Measurements from ENCODE around the gene COL23A1. TPM values are rescaled to one million over a fixed set of nuclear protein-coding genes. Genes with fewer than 3 reads are reported as not detected.

COL23A1 gene
- total RNA-seq, 1 experiment from 2014 or later = not detected

DNA sequence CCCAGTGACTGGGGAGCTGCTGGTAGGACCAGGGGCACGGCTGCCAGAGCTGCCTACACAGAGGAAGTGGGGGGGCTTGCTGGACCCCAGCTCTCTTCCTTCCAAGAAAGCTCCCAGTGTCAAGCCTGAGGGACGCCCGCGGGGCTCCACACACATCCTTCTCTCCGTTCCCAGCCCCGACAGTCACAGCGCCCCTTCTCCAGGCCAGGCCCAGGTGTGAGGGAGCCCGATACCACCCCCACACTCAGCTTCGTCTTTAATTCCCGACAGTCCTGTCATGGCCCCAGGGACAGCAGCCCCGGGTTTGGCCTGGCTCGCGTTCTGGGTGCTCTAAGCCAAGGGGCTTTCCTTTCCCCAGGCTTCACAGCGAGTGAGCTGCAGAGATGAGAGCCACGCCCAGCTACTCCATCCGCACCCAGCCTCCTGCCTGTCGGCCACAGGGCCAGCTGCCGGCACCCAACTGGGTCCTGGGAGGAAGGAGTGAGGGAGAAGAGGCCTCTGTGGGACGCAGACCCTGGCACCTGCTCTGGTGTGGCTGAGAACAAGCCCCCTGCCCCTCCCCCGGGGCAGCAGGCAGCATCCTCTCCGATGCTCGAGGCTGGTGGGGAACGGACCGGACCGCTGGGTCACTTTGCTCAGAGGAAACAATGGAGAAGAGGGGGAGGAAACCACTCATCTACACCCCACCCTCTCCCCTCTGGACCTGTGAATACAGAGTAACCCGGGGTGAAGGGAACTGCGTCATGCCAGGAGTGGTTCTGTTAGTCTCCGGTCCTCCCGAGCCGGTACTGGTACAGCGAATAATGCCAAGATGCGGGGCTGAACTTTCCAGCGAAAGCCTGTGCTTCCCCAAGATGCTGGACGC, 303.7 kb downstream of the COL23A1 start:
- Histone ChIP-seq H3K27ac (no peak overlapping the region), H3K4me3 (no peak overlapping the region), H3K9me3 (replicated peaks) (no peaks in the 10 kb centered on the region), H3K27me3 (peaks cover 26% of the 10 kb centered on the region), H3K4me1 (no peaks in the 10 kb centered on the region), H3K36me3 (no peaks in the 10 kb centered on the region)
- DNase-seq = no peak

DNA sequence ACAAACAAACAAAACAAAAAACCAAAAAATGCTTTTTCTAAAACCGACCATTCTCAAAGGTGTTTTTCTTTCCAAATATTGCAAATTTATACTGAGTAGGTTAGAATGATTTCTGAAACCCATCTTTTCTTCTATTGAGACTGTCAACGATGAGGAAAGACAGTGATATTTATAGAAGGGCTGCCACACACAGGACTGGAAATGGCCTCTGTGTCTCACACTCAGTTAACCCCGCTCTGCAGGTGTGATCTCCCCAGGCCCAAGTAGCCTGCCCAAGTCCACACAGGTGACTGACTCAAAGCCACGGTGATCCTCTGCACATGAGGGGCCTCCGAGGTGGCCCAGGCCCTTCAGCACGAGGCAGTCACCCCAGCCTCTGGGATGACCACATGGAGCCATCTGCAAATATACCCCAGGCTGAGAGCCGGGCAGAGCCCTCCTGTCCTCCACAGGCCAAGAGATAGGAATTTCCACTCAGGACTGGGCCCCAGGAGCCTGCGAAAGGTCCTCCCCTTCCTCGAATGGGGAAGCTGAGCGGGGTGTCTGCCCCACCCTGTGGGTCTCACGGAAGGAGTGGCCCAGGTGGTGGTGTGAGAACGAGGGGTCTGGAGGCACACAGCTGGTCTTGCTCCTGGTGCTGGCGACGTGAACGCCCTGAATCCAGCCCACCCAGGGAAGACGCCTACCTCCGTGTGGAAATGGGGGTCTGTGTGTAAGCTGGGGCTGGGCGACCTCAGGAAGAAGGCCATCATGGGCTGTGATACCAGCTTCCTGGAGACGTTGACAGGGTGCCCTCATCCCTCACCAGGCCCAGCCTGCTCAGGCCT, 304.6 kb downstream of the COL23A1 start:
- Histone ChIP-seq H3K36me3 (no peaks in the 10 kb centered on the region), H3K27ac (no peak overlapping the region), H3K4me3 (no peak overlapping the region), H3K27me3 (peaks cover 22% of the 10 kb centered on the region), H3K9me3 (replicated peaks) (no peaks in the 10 kb centered on the region), H3K4me1 (no peaks in the 10 kb centered on the region)
- no peak for DNase-seq

DNA sequence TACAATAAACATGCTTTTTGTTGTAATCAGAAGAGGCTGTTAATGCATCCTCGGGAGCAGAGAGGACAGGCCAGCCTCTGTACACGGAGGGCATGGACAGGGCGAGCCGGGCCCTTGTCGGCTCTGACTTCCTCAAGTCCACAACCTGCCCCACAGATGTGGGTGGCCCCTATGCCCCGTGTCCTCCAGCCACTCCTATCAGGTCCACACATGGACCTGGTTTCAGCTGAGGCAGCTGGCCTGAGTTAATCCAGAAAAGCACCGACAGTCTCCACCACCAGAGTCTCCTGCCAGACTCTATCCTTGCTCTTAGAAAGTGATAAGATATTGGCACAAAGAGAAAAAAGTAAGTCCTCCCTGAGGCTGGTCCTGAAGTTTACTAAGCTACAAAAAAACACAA, 305.2 kb downstream of the COL23A1 start:
- DNase-seq = no peak
- Histone ChIP-seq H3K4me3 (no peak overlapping the region), H3K36me3 (no peaks in the 10 kb centered on the region), H3K9me3 (replicated peaks) (no peaks in the 10 kb centered on the region), H3K27me3 (peaks cover 17% of the 10 kb centered on the region; the same call in 1 of the 2 replicates), H3K27ac (no peak overlapping the region), H3K4me1 (no peaks in the 10 kb centered on the region)

DNA sequence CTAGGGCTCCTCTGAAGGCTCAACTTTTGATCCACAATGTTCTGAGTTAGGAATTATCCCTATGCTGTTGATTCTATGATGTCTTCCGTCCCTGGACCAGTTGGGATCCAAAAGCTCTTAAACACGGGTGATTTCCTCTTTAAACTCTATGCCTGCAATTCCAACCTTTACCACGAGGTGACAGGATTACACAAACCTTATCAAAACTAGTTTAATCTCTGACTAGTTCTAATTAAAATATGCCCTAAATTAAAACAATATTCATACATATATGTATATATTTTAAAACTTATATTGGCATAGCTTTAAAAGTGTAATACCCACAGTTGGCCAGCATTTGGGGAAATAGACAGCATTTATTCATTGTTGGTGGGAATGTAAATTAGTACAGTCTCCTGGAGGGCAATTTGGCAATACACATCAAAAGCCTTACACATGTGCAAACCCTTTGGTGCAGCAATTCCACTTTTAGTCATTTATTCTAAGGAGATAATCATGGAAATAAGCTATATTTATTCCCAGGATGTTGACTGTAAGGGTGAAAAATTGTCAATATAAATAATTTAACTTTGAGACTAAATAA, 306.0 kb downstream of the COL23A1 start:
- Histone ChIP-seq H3K27ac (no peak overlapping the region), H3K4me1 (no peaks in the 10 kb centered on the region), H3K9me3 (replicated peaks) (no peaks in the 10 kb centered on the region), H3K4me3 (no peak overlapping the region), H3K36me3 (no peaks in the 10 kb centered on the region), H3K27me3 (peaks cover 9% of the 10 kb centered on the region; the same call in 1 of the 2 replicates)
- DNase-seq = peak in 1 of 2 experiments; percentile 65

DNA sequence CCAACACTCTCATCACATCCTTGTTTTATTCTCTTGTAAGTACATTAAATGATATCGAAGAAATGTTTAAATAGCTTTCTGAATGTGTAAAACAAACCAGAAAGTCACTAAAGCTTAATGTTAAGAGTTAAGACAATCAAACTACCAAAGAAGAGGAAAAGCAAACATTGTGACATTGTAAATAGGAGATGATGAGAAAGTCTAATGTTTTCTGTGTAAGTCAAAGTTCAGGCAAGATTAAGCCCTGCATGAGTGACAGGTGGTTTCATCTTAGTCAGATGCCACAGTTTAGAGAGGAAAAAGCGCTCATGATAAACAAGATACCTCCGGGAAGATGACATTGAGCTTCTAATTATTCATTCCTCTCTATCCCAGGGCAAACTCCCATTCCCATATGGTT, 306.7 kb downstream of the COL23A1 start:
- Histone ChIP-seq H3K36me3 (no peaks in the 10 kb centered on the region), H3K9me3 (replicated peaks) (no peaks in the 10 kb centered on the region), H3K27me3 (peaks cover 3% of the 10 kb centered on the region; the same call in 1 of the 2 replicates), H3K4me3 (no peak overlapping the region), H3K27ac (no peak overlapping the region), H3K4me1 (no peaks in the 10 kb centered on the region)
- DNase-seq = no peak

DNA sequence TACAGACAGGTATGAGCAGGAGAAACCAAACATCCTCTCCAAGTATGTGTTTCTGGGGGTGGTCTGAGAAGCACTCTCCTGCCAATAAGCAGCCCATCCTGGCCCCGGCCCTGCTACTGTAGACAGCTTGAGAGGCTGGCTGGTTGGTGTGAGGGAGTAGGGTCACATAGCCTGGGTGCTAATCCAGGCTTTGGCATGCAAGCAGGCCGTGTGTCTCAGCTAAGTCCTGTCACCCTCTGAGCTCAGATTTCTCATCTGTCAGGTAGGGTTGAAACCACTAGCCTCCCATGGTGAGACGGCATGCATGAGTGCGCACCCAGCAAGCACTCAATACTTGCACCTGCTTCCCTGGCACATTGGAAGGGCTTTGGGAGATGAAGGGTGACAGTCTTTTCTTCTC, 307.8 kb downstream of the COL23A1 start:
- H3K36me3 ChIP-seq = no peaks in the 10 kb centered on the region
- no peak overlapping the region for H3K27ac ChIP-seq
- no peak for DNase-seq
- H3K4me3 ChIP-seq = no peak overlapping the region
- H3K27me3 ChIP-seq = no peaks in the 10 kb centered on the region; the same call in 1 of the 2 replicates
- H3K9me3 ChIP-seq (replicated peaks) = no peaks in the 10 kb centered on the region
- no peaks in the 10 kb centered on the region for H3K4me1 ChIP-seq

DNA sequence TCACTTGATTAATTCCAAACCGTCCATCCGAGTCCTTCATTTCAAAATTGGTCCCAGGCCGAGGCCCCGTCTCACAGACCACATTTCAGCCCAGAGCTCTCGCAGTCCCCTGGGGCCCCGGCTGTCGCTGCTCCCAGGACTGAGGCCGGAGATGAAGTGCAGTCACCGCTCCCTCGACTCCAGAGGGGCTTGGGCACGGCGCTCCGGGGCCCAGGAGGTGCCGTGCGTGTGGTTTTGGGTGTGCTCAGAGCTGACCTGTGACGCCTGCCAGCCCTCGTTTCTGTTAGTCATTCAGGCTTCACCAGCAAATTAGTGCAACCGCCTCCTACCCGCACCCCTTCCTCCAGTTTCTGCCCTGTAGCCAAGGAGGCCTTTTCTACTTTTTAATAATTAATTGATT, 308.9 kb downstream of the COL23A1 start:
- Histone ChIP-seq H3K27me3 (no peaks in the 10 kb centered on the region), H3K4me1 (no peaks in the 10 kb centered on the region), H3K9me3 (replicated peaks) (no peaks in the 10 kb centered on the region), H3K4me3 (no peak overlapping the region), H3K27ac (no peak overlapping the region), H3K36me3 (no peaks in the 10 kb centered on the region)
- no peak for DNase-seq

DNA sequence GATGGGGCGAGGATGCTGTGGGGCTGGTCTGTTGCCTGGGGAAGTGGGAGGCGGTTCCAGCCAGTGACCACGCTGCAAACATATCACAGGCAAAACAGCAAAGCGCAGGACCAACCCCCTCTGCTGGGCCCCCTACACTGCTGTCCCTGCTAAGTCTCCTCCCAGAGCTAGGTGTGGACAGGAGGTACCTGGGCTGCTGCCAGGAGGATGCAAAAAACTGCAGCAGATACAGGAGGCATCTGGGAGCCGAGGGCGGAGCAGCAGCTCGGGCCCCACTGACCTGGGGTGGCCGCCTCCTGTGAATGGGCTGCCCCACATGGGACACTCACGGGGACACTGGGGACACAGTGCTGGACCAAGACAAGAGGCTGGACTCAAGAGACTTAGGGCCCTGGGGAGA, 309.6 kb downstream of the COL23A1 start:
- H3K4me1 ChIP-seq = no peaks in the 10 kb centered on the region
- no peaks in the 10 kb centered on the region for H3K27me3 ChIP-seq
- H3K36me3 ChIP-seq = no peaks in the 10 kb centered on the region
- no peak overlapping the region for H3K4me3 ChIP-seq
- no peak overlapping the region for H3K27ac ChIP-seq
- H3K9me3 ChIP-seq (replicated peaks) = no peaks in the 10 kb centered on the region; the same call in 1 of the 2 replicates
- no peak for DNase-seq

DNA sequence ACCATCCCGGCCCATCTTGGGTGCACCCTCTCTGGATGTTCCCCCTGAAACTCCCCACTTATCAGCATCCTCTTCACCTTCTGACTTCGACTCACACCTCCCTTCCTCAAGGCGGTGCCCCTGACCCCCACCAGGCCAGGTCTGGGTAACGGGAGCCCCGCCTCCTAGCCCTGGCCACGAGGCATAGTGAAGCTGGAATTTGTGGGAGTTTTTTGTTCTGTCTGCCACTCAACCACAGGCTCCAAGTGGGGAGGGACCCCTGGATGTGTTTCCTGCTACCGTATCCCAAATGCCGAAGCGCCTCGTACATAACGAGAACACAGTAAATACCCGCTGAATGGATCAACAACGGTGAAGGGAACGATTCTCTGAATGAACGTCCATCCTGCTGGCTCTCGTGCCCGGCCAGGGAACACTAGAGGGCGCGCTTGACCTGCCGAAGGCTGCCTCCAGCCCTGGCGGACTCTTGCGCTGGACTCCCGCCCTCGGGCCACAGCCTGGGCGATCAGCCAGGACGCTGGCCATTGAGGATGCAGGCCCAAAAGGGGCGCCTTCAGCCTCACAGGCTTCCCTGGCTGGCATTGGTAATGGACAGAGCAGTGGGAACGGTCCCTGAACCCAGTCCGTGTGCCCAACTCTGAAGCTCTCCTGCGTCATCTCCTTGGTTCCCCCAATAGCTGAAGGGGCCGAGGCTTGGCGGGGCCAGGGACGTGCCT, 310.3 kb downstream of the COL23A1 start:
- Histone ChIP-seq H3K9me3 (replicated peaks) (no peaks in the 10 kb centered on the region; the same call in 1 of the 2 replicates), H3K27ac (no peak overlapping the region), H3K27me3 (no peaks in the 10 kb centered on the region), H3K36me3 (no peaks in the 10 kb centered on the region), H3K4me3 (no peak overlapping the region), H3K4me1 (no peaks in the 10 kb centered on the region)
- DNase-seq = peak; percentile 76 to 82

DNA sequence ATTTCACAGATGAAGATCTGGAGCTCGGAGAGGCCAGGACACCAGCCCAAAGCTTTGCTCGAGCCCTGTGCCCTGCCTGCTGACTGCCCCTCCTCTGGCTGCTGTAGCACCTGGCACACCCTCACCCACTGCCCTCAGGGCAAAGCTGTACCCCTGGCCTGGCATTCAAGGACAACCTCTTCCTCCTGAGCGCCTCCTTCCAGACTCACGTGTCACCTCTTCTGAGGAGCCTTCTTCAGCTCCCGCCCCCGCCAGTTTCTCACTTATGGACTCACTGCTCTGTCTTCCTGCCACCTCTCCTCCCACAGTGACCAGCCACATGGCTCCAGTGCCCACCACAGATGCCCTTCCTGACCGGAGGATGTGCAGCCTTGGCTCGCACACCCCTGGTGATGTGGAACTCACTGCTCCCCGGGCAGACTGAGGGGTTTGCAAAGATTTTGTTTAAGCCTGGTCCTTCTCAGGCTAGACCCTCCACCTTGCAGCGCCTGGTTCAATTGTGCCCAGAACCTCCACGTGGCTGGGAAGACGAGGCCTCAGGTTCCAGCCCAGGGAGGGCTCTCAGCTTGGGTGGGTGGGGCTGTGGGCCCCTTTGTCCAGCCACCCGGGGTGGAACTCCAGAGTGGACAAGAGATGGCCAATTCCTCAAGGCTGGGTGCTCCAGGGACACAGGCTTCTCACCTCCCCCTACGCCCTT, 311.0 kb downstream of the COL23A1 start:
- no peak for DNase-seq
- Histone ChIP-seq H3K27ac (no peak overlapping the region), H3K4me1 (no peaks in the 10 kb centered on the region), H3K27me3 (no peaks in the 10 kb centered on the region), H3K36me3 (no peaks in the 10 kb centered on the region), H3K9me3 (replicated peaks) (no peaks in the 10 kb centered on the region; the same call in 1 of the 2 replicates), H3K4me3 (no peak overlapping the region)

DNA sequence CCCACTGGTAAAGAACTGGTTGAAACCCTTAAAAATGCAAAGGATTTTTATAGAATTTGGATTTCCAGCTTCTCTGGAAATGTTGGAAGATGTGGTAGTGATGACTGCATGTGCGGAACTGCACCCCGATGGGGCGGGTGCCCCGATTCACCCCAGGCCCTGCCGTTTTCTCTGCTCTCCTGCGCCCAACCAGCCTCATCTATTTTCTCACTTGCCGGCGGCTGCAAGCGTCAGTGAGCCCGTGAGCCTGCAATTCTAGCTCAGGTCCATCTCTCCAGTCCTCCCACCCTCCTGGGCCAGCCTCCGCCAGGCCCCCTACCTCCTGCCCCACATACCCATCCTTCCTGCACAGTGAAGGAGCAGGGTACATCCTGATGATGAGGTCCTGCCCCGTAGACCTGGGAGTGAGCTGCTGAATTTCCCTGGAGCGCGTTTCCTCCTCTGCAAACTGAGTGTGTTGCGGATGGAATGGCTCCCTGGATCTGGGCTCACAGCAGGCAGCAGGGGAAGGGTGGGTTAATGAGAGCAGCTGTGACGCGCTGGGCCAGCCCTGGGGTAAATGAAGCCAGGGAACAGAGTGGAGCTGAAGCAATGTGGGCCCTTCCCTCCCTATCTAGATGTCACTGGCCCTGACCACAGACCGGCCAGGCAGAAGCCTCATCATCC, 311.7 kb downstream of the COL23A1 start:
- no peaks in the 10 kb centered on the region for H3K27me3 ChIP-seq

DNA sequence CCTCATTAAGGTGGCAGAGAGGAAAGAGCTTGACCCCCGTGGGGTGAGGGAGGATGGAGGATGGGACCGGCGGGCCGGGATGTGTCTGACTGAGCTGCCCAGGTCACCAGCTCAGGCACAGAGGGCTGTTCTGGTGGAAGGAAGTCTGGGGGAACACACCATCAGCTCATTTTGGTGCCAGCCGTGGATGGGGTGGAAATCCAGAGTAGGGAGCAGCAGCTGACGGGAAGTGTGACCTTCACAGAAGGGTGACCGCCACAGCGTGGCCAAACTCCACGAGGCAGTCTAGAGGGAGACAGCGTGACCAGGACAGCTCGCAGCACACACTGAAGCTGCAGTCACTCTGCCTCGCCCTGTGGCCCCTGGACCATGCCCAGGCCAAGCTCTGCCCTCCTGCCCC, 312.3 kb downstream of the COL23A1 start:
- Histone ChIP-seq H3K27ac (no peak overlapping the region), H3K4me1 (no peaks in the 10 kb centered on the region), H3K4me3 (no peak overlapping the region), H3K9me3 (replicated peaks) (no peaks in the 10 kb centered on the region; the same call in 1 of the 2 replicates), H3K36me3 (no peaks in the 10 kb centered on the region), H3K27me3 (no peaks in the 10 kb centered on the region)
- no peak for DNase-seq

More for the DNA sequence above, 311.7 kb downstream of the COL23A1 start:
- Histone ChIP-seq H3K36me3 (no peaks in the 10 kb centered on the region), H3K9me3 (replicated peaks) (no peaks in the 10 kb centered on the region; the same call in 1 of the 2 replicates), H3K27ac (no peak overlapping the region), H3K4me3 (no peak overlapping the region), H3K4me1 (no peaks in the 10 kb centered on the region)
- no peak for DNase-seq

DNA sequence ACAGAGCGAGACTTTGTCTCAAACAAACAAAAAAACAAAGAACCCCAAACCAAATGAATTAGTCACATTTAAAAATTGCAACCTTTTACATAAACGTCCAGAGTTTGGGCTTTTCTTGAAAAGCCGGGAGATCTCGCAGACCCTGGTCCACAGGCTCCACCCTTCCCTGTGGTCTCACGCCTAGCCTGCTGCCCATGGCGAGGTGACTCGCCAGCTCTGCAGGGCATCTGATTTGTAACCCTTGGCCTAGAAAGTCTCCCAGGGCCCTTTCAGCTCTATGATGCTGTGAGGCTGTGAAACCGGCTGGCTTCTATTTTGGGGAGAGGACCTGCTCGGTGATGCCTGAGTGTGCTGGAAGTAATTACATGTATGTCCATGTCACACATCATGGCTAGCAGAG, 312.8 kb downstream of the COL23A1 start:
- no peak overlapping the region for H3K27ac ChIP-seq
- no peaks in the 10 kb centered on the region; the same call in 1 of the 2 replicates for H3K9me3 ChIP-seq (replicated peaks)
- no peak for DNase-seq
- H3K4me1 ChIP-seq = no peaks in the 10 kb centered on the region
- no peaks in the 10 kb centered on the region for H3K36me3 ChIP-seq
- H3K27me3 ChIP-seq = no peaks in the 10 kb centered on the region
- no peak overlapping the region for H3K4me3 ChIP-seq
